Activated gamma-delta T cell (primary cell): ENCODE measurements around the gene TBXAS1.

Experiments used
- DNase-seq: peaks from one replicate; lab custom pipeline; 2025; lab: John Stamatoyannopoulos, UW

TBXAS1 gene

DNA sequence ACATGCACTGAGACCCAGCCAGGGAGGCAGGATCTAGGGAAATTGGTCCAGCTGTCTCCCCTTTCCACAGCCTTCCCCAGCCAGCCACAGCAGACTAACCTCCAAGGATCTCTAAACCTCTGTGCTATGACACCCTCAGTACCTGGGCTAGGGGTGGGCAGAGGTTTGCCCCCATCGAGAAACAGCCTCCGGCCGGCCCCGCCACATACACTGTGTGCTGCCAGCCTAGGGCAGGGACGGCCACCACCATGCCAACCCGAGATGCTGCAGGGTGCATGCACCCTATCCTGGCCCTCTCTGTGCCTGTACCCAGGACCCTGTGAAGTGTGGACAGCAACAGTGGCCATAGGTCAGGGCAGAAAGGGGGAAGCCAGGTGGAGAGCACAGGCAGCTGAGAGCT, 175.6 kb downstream of the TBXAS1 start:
- no peak for DNase-seq

DNA sequence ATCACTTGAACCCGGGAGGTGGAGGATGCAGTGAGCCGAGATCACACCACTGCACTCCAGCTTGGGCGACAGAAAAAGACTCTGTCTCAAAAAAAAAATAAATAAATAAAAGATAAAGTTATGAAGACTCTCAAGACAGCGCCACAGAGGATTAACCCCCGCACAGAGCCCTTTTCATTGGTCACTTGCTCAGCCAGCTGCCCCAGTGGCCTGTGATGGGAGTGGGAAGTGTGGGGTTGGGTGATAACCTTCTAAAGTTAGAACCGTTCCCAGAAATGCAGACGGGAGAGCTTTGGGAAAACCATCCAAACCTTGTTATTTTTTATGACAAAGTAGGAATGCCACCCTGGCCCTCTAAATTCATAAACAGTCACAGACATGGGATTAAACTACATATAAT, 176.3 kb downstream of the TBXAS1 start:
- DNase-seq: no peak

- DNase-seq: no peak
These were observed 176.9 kb downstream of the TBXAS1 start for GRCh38 chr7:140005754-140006503.

DNA sequence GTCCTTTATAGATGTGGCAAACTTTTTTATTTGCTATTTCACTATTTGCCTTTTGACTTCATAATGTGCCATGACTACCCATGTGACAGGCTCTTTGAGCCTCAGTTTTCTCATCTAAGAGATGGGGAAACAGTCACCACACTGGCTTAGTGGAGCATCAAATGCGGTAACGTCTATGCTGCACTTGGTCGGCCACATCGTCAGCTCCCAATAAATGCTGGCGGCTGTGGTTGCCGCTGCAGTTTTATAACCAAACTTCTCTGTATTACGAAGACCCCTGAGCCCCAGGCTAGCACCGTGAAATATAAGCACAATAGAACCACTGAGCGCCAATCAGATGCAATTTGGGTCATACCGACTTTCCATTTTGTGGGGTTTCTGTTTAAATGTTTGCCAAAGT, 177.5 kb downstream of the TBXAS1 start:
- DNase-seq: no peak

GRCh38 chr7:140007051-140007690, 178.1 kb downstream of the TBXAS1 start:
- no peak for DNase-seq

DNA sequence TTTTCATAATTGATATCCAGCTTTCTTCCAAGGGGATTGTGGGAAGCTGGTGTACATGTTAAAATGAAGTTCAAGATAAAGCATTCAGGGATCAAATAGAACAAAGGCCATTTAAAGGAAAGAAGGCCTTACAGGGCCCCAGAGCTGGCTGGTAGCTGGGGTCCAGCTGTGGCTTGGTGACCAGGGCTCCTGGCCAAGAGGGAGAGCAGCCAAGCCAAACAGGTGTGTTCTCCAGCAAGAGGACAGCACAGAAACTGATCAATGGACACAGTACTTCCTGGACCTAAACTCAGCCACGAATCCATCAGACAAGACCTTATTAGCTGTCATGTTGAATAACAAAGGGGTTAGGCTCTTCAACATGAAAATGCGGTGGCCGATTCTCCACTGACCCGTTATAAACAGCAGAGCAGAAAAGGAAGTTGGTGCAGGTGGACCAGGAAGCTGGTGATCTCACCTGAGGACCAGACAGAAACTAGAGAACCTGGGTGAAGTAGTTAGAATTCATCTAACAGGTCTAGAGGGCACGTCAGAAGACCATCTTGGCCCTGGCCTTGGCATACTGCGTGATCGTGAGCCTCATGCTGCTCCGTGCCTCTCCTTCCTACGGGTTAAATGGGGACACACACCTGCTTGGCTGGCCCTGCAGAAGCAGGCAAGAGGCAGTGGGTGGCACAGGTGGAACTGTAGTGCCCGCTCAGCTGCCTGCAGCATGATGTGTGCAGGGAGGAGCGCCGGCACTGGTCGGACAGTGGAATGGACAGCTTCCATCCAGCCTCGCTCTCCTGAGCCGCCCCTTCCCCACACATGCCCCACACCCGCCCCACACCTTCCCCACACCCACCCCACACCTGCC, 179.9 kb downstream of the TBXAS1 start:
- DNase-seq: no peak

DNA sequence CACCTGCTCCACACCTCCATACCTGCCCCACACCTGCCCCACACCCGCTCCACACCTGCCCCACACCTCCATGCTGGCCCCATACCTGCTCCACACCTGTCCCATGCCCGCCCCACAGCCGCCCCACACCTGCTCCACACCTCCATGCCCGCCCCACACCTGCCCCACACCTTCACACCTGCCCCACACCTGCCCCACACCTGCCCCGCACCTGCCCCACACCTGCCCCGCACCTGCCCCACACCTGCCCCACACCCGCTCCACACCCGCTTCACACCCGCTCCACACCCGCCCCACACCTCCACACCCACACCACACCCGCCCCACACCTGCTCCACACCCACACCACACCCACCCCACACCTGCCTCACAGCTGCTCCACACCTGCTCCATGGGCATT, 180.7 kb downstream of the TBXAS1 start:
- no peak for DNase-seq

GRCh38 chr7:140010194-140010895, 181.3 kb downstream of the TBXAS1 start:
- DNase-seq: no peak

DNA sequence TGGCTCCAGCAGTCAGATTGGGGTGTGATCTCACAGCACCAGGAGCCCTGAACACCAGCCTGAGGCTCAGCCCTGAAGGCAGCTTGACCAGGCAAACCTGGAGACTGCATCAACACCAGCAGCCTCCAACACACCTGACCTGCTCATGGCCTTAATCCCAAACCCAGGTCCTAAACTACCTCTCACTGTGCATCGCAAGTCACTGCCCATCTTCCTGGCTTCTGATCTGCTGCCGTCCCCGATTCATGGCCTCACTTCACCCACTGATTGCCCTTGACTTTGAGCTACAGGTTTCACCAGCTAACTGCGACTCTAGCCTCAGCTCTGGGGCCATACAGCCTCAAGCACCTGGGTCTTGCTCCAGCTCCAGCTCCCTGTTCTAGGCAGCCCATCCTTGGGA, 184.6 kb downstream of the TBXAS1 start:
- no peak for DNase-seq

GRCh38 chr7:140014123-140014522, 185.1 kb downstream of the TBXAS1 start:
- no peak for DNase-seq

- DNase-seq: no peak
These were observed 186.5 kb downstream of the TBXAS1 start for GRCh38 chr7:140015471-140015970.

GRCh38 chr7:140016540-140016939, 187.5 kb downstream of the TBXAS1 start:
- no peak for DNase-seq

DNA sequence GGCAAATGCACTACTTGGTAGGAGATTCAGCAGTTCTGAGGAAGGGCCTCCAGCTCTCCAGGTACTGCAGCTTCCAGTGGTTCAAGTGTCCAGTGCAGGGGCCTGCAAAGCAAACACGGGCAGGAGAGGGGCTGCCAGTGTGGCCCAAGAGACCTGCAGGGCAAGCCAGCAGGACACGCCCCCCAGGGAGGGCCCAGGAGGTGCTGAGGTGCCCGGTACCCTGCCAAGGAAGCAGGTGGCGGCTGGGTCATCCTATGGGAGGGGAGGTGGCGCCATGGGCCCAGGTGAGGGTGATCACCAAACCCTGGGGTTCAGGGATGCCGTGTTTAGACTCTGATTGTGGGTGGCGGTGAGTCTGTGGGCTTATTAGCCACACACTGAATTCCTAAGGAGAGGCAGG, 188.0 kb downstream of the TBXAS1 start:
- no peak for DNase-seq

GRCh38 chr7:140017543-140017942, 188.5 kb downstream of the TBXAS1 start:
- no peak for DNase-seq

DNA sequence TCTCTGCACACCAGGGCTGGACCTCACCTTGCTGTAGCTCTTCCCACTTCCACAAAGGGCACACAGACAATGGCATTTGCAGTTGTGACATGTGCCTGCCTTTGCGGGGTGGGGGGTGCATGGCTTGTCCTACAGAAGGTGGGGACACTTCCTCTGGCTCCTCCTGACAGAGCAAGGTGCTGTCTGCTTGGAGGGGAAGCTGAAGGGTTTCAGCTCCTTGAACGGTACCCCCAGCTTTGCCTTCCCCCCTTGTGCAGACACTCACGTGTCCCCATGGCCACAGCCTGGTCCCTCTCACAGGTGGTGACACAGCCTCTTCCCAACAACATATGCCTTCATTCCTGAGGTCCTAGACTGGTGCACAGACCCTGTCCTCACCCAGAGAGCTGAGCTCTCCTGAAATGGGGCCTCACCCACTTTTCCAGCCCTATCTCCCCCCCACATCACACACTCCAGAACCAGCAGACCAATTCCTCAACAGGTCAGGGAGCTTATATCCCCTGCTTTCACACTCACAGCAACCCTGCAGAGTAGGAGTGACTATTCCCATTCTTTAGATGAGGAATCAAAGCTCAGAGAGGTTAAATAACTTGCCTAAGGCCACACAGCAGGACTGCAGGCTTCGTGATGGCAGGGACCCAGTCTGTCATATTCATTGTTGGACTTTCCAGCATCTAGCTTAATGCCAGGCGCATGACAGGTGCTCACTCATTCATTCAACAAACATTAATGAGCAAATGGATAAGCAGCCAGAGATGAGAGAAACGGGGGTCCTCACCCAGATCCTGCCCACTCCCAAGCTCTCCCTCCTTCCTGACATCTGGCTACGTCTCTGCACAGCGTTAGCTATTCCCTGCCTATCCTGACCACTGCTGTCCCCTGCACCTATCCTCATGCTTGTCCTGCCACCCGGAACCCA, 189.3 kb downstream of the TBXAS1 start:
- DNase-seq: no peak

DNA sequence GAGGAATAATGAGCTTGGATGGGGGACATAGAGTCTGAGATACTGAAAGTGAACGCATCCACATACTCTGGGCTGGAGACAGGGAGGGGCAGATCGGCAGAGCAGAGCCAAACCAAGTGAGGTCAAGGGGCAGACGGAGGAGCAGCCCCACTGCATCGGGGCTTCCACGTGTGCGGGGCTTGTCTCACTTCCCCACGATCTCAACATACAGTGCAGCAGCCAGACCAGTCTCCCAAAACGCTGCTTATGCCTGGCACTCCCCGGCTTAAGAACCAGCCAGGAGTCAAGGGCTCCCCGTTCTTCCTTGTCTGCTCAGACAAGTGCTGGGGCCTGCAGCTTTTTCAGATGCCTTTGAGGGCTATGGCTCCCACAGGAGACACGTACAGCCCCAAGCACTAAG, 190.1 kb downstream of the TBXAS1 start:
- no peak for DNase-seq

DNA sequence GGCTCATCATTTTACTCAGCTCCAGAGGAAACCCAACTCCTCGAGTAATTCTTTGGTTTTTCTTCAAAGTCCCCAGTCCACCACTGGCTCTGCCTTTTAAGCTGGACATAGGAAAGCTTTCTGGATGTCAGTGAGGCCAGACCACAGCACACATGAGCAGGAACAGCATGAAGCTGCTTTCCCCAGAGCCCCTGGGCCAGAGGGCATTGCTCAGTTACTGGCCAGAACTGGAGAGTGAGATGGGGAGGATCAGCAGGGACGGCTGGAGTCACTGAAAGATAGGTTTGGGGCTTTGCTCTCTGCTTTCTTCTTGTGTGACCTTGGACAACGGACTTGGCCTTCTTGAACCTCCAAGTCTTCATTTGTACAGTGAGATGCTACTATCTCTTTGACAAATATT, 190.5 kb downstream of the TBXAS1 start:
- no peak for DNase-seq

GRCh38 chr7:140021603-140022002, 192.5 kb downstream of the TBXAS1 start:
- DNase-seq: no peak

- DNase-seq: no peak
These were observed 193.6 kb downstream of the TBXAS1 start for GRCh38 chr7:140022582-140023211.

GRCh38 chr7:140023728-140024127, 194.7 kb downstream of the TBXAS1 start:
- DNase-seq: no peak
